ENCODE results near the gene KDM2B.

Gene KDM2B

DNA sequence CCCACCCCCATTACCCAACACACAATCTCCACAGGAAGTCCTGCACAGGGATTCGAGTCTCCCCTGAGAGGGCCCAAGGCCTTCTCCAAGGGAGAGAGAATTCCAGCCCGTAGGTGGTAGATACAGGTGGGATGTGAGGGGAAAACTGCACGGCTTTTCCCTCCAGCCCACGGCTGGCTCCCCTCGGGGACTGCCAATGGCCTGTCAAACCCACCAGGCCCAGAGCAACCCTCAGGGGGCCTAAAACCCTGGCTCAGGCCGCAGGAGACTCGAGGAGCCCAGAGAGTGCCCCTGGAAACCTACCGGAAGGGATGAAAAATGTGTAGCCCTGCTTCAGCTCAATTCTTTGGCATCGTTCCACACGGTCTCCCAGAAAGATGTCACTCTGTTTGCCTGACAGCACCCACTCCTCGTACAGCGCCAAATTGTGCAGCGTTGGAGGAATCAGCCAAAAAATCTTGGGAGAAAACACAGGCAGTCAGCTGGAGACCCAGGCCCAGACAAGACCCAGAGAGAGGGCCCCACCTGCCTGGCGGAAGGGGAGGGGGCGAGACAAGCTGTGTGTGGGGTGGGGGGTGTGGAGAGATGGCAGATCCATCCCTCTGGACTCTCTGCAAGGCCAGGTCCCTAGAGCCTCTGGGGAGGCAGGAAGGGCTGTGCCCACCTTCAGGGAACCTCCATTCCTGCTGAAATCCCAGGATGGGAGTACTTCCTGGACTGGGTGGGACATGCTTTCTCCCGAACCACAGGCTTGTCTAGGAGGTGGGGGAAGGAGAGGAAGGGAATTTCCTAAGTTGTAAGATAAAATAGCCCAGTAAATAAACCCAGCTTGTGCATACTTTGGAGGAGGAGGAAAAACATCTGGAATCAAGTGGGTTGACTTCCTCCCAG, 48.1 kb downstream of the KDM2B start:
- in situ Hi-C loops (cut with MboI; ENCODE audit: low sequenced_read_pairs), result no loop called here

GRCh38 chr12:121531356-121531750, 49.5 kb downstream of the KDM2B start:
- in situ Hi-C loops (cut with MboI; ENCODE audit: low sequenced_read_pairs), result no loop called here

DNA sequence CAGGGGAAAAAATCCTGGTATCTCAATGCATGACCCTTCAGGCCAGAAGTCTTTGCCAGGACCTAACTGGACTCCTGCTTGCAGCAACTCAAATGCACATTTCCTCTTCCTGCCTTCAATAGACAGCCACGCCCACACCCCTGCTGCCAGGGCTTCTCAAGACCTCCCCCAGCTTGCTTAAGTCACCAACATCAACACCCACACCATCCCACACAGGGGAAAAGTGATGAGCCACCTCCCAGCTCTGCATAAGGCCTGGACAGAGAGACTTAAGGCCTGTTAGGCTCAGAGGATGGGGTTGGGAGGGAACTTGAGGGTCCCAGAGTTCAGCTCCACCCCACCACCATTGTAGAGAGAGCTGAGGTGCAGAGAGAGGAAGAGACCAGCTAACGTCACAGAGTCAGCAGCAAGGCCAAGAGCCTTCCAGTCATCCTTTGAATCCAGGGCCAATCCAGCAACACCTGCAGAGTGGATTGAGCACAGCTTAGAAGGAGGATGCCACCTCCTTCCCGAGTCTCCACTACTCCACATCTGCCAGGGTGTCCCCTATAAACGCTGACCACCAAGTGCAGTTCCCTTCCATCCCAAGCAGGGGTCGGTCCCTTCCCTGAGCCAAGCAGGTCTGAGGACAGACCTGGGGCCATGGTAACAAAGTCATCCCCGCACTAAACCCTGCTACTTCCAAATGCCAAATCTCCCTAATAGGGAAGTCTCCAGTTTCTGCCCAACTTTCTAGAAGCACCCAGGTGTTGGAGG, 50.0 kb downstream of the KDM2B start:
- in situ Hi-C loops (cut with MboI; ENCODE audit: low sequenced_read_pairs), result no loop called here

GRCh38 chr12:121529184-121529583, 51.6 kb downstream of the KDM2B start:
- in situ Hi-C loops (cut with MboI; ENCODE audit: low sequenced_read_pairs), result no loop called here

DNA sequence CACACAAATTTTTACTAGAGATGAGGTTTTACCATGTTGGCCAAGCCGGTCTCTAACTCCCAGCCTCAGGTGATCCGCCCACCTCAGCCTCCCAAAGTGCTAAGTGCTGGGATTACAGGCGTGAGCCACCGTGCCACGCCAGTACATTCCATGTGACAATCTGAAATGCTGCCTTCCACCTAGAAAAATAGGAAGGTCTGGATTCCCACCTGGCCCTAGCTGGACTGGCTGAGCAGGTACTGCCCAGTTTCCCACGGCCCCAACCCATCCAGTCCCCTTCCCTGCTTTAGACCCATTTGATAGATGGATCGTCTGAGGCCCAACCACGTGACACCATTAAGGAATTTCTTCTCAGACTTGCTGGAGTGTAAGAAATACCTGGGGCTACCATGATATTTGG, 55.4 kb downstream of the KDM2B start:
- in situ Hi-C loops (cut with MboI; ENCODE audit: low sequenced_read_pairs), result no loop called here

DNA sequence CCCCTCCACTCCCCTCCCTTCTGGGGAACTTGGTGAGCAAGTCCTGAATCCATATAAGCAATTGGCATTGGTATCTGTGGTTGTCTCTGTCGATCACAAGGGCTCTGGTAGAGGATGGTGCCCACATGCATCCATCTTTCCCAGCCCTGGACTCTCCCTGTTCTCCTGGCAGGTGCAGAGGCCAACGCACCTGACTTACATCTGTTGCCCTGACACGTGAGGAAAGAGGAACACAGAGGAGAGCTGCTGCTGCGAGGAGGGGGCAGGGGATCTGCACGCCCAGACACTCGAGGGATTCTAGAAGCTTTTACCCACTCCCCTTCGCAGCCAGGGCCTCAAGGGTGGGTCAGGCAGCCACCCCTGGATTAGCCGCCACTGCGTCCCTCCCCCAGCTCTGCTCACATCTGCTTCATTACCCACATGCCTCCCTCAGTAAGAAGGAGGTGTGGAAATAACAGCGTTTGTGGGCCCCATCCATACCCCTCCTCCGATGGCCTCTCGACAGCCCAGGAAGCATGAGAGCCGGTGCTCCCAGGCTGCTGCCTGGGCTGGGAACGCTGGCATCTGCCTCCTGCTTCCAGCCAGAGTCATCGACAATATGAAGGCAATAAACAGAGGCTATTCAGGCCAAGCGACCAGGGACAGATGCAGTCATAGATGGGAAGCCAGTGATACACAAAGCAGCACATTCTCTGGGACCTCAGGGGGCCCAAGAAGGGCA, 56.5 kb downstream of the KDM2B start:
- in situ Hi-C loops (cut with MboI; ENCODE audit: low sequenced_read_pairs), result no loop called here

GRCh38 chr12:121523741-121524140, 57.1 kb downstream of the KDM2B start:
- in situ Hi-C loops (cut with MboI; ENCODE audit: low sequenced_read_pairs), result no loop called here

DNA sequence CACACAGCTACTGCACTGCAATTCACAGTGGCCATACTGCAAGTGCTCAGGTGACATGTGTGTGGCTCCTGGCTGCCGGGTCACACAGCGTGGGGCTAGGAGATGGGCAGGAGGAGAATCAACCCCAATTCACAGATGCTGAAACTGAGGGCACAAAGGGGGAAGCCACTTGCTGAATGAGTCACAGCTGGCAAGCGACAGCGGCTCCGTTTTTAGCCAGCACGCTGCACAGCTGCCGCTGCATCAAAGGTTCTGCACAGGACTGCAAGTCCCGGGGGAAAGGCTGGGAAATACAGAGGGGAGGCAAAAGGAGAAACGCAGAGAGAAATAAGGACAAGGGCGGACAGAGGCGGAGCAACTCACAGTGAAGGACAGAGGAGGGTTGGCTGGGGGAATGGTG, 57.9 kb downstream of the KDM2B start:
- in situ Hi-C loops (cut with MboI; ENCODE audit: low sequenced_read_pairs), result no loop called here

DNA sequence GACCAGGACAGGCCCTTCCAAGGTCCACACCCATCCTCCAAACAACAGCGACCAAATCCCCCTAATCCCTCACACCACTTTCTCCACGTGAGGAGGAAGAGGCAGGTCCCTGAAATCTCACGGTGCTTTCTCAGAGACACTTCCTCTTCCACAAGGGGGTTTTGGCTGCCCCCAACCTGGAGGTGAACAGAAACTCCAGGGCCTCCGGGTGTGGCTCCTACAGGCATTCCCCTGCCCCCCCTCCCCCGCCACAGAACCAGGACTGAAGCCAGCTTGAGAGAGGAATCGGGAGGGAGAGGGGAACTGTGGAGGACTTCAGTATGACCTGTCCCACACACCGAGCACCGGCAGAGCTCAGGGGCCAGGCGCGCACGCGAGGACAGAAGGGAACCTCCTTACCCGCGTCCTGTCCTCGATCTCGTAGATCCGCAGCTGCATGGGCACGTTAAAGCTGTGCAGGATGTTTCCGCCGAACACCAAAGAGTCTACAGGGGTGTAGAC, 60.2 kb downstream of the KDM2B start:
- in situ Hi-C loops (cut with MboI; ENCODE audit: low sequenced_read_pairs), result no loop called here

GRCh38 chr12:121520119-121520518, 60.7 kb downstream of the KDM2B start:
- in situ Hi-C loops (cut with MboI; ENCODE audit: low sequenced_read_pairs), result no loop called here

- in situ Hi-C loops (cut with MboI; ENCODE audit: low sequenced_read_pairs), result no loop called here
Measured at GRCh38 chr12:121519227-121519626, 61.6 kb downstream of the KDM2B start.

DNA sequence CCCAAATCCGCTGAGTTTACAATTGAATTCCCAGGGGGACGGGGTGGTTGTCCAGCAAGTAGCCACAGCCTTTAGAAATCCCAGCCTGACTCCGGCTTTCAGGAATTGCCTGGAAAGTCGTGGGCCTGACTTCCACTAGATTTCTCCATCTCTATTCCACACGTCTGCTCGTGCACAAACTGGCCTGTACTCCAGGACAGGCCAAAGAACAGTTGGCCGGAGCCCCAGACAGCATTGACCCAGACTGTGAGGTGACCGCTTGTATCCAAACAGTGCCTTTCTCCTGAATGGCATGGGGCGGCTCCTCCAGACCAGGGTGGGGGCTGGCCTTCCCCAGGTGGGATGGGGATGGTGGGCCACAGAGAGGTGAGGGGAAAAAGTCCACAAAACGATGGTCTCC, 62.2 kb downstream of the KDM2B start:
- in situ Hi-C loops (cut with MboI; ENCODE audit: low sequenced_read_pairs), result no loop called here

DNA sequence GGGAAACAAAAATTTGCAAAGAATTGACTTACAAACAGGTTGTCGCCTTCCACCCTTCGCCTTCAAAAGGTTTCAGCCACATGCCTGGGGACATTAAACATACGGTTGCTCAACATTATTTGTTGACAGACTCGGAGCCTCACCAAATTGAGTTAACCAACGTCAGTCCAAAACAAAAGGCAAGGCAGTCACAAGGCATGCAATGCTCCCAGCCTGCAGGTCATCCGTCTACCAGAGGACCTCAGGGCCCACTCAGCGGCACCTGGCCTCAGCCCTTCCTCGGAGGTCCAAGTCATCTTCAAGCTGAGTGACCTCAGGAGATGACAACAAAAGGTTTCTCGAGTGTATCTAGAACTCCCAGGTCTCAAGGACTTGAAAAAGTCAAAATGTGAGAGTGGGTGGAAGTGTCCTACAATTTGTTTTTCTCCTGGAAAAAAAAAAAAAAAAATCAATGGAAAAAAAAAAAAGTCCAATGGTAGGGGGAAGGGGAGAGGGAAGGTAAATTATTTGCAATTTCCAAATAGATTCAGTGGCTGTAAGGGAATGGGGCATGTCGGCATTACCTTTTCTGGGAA, 64.3 kb downstream of the KDM2B start:
- in situ Hi-C loops (cut with MboI; ENCODE audit: low sequenced_read_pairs), result no loop called here

DNA sequence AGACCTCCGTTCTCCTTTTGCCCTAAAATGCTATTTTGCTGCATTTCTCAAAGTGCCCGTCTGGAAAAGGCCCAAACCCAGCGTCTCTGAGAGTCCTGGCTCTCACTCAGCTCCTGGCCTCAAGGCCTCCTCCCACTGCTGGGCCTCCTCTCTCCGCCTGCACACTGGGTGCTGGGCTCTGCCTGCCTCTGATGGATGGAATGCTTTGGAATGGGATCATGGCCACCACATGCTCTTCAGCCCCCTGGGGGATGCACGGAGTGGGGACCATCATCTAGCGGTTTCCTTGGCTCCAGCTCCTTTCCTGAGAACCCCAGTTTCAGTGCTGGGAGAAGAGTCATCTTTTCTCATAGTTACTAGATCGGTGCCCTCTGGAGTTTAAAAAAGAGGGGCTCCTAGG, 65.2 kb downstream of the KDM2B start:
- in situ Hi-C loops (cut with MboI; ENCODE audit: low sequenced_read_pairs), result no loop called here

DNA sequence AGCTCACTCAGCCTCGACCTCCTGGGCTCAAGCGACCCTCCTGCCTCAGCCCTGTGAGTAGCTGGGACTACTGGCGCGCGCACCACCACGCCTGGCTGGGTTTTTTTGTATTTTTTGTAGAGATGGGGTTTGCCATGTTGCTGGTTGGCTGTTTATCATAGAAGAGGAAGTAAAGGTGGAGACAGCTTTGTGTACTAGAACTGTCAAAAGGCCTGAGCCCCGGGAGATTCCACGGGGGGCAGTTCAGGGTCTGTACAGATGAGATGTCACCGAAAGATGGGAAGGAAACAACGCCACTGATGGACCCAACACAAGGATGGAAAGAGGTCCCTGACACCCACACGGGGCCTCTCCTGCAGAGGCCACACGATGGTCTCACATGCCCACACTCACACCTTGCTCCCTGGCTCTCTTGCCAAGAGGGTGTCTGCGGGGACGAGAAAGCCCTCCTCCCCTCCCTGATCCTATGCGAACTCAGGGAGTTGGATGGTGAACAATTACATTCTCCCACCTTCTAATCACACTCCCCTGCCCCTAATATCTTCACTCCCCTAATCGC, 66.6 kb downstream of the KDM2B start:
- in situ Hi-C loops (cut with MboI; ENCODE audit: low sequenced_read_pairs), result no loop called here

- in situ Hi-C loops (cut with MboI; ENCODE audit: low sequenced_read_pairs), result no loop called here
Measured at GRCh38 chr12:121513464-121514183, 67.2 kb downstream of the KDM2B start.

DNA sequence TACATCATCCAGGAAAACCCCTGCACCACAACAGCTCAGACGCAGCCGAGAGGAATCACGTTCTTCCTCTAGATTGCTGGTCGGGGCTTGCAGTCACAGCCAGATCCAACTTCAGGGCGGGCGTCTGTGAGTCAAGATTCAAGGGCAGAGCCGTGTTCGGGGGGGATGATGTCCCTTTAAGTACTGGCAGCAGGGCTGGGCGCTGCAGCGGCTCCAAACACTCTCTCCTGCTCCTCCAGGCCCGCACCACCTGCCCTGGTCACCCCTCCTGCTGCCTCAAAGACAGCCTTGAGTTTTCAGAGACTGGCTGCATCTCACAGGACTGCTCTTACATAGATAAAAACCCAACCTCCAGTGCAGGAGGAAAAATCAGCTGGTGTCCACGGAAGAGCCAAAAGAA, 68.3 kb downstream of the KDM2B start:
- in situ Hi-C loops (cut with MboI; ENCODE audit: low sequenced_read_pairs), result no loop called here

DNA sequence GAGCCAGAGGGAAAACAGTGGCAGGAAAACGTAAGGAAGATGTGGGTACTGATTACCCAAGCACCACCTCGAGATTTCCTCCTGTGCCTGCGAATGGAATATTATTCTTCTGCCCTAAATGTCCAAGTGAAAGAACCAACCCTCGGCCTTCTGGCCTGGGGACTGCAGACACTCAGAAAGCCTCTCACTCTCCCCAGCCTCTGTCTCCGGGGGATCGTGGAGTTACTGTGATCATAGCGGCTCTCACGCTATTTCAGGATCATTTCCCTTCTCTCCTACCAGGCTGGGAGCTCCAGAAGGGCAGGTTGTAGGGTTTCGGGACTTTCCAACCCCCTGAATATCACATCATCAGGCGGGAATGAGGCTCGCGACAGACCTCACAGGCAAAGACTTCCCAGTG, 68.9 kb downstream of the KDM2B start:
- in situ Hi-C loops (cut with MboI; ENCODE audit: low sequenced_read_pairs), result no loop called here

DNA sequence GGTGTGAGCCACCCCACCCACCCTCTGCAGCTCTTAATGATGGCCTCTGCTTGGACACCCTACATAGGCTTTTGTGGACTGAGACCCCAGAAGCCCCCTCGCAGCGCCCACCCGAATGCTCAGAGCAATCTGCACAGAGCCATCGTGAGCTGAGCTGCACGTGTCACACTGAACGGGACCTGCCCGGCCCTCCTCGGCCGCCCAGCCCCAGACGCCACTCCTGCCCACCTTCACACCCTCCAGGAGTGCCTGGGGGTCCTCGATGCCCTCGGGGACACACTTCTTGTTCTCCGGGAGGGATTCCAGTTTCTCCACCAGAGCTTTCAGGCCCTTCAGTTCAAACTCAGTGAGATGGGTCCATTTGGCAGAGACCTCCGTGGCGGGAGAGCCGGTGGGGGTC, 71.5 kb downstream of the KDM2B start:
- in situ Hi-C loops (cut with MboI; ENCODE audit: low sequenced_read_pairs), result no loop called here

DNA sequence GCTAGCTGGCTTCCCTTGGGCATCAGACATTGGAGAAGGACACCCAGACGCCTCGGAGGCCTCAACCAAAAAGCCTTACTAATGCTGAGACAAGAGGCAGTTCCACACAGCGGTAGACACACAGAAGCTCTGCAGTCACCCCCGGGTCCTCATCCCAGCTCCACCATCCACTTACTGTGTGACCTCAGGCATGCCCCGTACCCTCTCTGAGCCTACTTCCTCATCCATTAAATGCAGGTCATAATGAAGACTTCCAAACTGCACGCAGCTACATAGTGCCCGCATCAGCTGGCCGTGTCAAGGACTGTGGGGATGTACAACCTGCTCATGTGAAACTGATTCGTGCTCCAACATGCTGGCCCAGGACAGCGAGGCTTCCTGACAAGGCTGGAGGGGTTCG, 72.3 kb downstream of the KDM2B start:
- in situ Hi-C loops (cut with MboI; ENCODE audit: low sequenced_read_pairs), result no loop called here
